Naive thymus-derived CD4-positive, alpha-beta T cell (primary cell): ENCODE data around the gene ADARB1. TPM values are rescaled to one million over a fixed set of nuclear protein-coding genes. Genes with fewer than 3 reads are reported as not detected.
A peak's percentile ranks its signal among the peaks of the same experiment; 100 is the strongest.

Experiments
- ATAC-seq: fragments of 150-1000 bp; cut with Tn5 transposase; 2 replicates; pipeline ENCODE4 v1.10.0; 2021; ENCODE audit warnings: mild to moderate bottlenecking, moderate library complexity
- CTCF ChIA-PET: fragments of 350-600 bp; sonication (Branson Sonifier 250); formaldehyde crosslinking; loops from one replicate; lab custom pipeline; 2021; ENCODE audit warnings: antibody characterized with exemption; lab: Charles Lee
- POLR2A ChIA-PET: fragments of 350-600 bp; sonication (Branson Sonifier 250); formaldehyde crosslinking; loops from one replicate; lab custom pipeline; 2021; ENCODE audit warnings: antibody characterized with exemption, inconsistent platforms; lab: Charles Lee
- DNase-seq, 9 donors: peaks; one replicate each; pipeline versions ENCODE4 v3.0.0 to v3.0.0-alpha.2; 2020 to 2022; ENCODE audit warnings: mixed read lengths in 1 of 9
- H3K27ac ChIP-seq: one replicate; pipeline ENCODE4 v1.7.0; 2013; ENCODE audit warnings: mild to moderate bottlenecking, low read depth, low read length, moderate library complexity
- H3K27me3 ChIP-seq, 2 donors: one replicate each; pipeline ENCODE4 v1.7.0; 2013; ENCODE audit warnings: low read length in 2 of 2, mild to moderate bottlenecking in 2 of 2, moderate library complexity in 2 of 2; ENCODE audit not compliant: control insufficient read depth in 2 of 2, insufficient read depth in 2 of 2
- H3K36me3 ChIP-seq, 3 experiments: 1 replicate in 2 of 3; 2 replicates in 1 of 3; pipeline ENCODE4 v1.7.0; 2013; ENCODE audit warnings: low read length in 3 of 3, mild to moderate bottlenecking in 3 of 3, moderate library complexity in 1 of 3; ENCODE audit not compliant: insufficient read depth in 3 of 3, control insufficient read depth in 2 of 3
- H3K4me1 ChIP-seq, 2 donors: one replicate each; pipeline ENCODE4 v1.7.0; 2013; ENCODE audit warnings: low read length in 2 of 2, mild to moderate bottlenecking in 2 of 2, moderate library complexity in 1 of 2; ENCODE audit not compliant: control insufficient read depth in 2 of 2, insufficient read depth in 2 of 2
- H3K4me3 ChIP-seq: 2 replicates; pipeline ENCODE4 v1.7.0; 2013; ENCODE audit warnings: mild to moderate bottlenecking, low read length
- H3K9me3 ChIP-seq, 3 experiments: 1 replicate in 2 of 3; 2 replicates in 1 of 3; pipeline ENCODE4 v1.7.0; 2013; ENCODE audit warnings: low read length in 3 of 3; ENCODE audit not compliant: control insufficient read depth in 2 of 3
- H3K27ac Mint-ChIP-seq, 9 donors: one replicate each; pipeline ENCODE4 v1.8.0; 2020 to 2022; ENCODE audit warnings: mixed read lengths in 9 of 9, mild to moderate bottlenecking in 8 of 9, moderate library complexity in 5 of 9, inconsistent platforms in 2 of 9
- H3K27me3 Mint-ChIP-seq, 5 donors: one replicate each; pipeline ENCODE4 v1.8.0; 2021 to 2022; ENCODE audit warnings: mixed read lengths in 5 of 5, mild to moderate bottlenecking in 1 of 5
- H3K36me3 Mint-ChIP-seq, 5 donors: one replicate each; pipeline ENCODE4 v1.8.0; 2020 to 2022; ENCODE audit warnings: mixed read lengths in 5 of 5, mild to moderate bottlenecking in 3 of 5, inconsistent platforms in 1 of 5
- H3K4me1 Mint-ChIP-seq, 7 donors: one replicate each; pipeline ENCODE4 v1.8.0; 2020 to 2022; ENCODE audit warnings: mixed read lengths in 7 of 7, mild to moderate bottlenecking in 3 of 7, inconsistent platforms in 1 of 7
- H3K4me3 Mint-ChIP-seq, 10 donors: one replicate each; pipeline ENCODE4 v1.8.0; 2020 to 2022; ENCODE audit warnings: mild to moderate bottlenecking in 10 of 10, mixed read lengths in 10 of 10, moderate library complexity in 6 of 10, inconsistent platforms in 2 of 10
- H3K9me3 Mint-ChIP-seq, 11 donors: one replicate each; pipeline ENCODE4 v1.8.0; 2020 to 2022; ENCODE audit warnings: mixed read lengths in 11 of 11, mild to moderate bottlenecking in 4 of 11, inconsistent platforms in 1 of 11, moderate library complexity in 1 of 11
- intact Hi-C, 2 donors: fragments of 100-400 bp; cut with micrococcal nuclease; formaldehyde crosslinking; loops; one replicate each; pipeline ENCODE4 v1.15.1; 2023
- polyA plus RNA-seq, 2 donors: library from polyadenylated mRNA; unstranded; fragments of 300-500 nt; fragmentation: Illumina TruSeq; gene quantifications; one replicate each; pipeline ENCODE4 v1.2.3, GENCODE V29; 2021
- total RNA-seq, 6 experiments: library from RNA in 5 of 6; stranded (reverse) in 5 of 6; gene quantifications; 1 replicate in 5 of 6; 2 replicates in 1 of 6; pipeline ENCODE4 v1.2.3 and lab custom pipeline; 2021 to 2026

ADARB1 gene
- total and polyA plus RNA-seq, 7 experiments from 2014 or later = 6.2 to 52.2 (median 38.4) TPM

DNA sequence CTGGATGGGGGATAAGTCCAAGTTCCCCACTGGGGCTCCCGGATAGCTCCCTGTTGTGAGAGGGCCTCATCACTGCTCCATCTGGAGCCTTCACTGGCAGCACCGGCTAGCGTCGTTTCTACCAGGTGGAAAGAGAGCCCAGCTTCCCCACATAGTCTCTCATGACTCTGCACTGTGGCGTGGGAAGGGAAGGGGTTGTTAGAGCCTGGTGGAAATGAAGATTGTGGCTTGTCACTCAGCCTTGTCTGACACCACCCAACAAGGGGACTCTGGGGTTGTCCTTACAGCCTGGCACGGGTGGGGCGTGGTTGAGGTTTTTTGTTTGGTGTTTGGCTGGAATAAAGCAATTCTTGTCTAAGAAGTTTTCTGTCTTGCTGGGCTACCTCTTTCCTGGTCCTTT, 94.6 kb downstream of the ADARB1 start:
- Mint-ChIP-seq H3K9me3 (no peaks in the 10 kb centered on the region), H3K27me3 (no peaks in the 10 kb centered on the region), H3K27ac (peak overlapping the region in 4 of 9 donors; percentile 10 to 79 (median 56)), H3K4me3 (peak overlapping the region in 4 of 10 donors; percentile 9 to 42 (median 28)), H3K4me1 (peaks cover 19 to 50% (median 34%) of the 10 kb centered on the region in 7 donors), H3K36me3 (peaks cover 0 to 22% (median 7%) of the 10 kb centered on the region in 5 donors)
- H3K4me3 ChIP-seq = no peak overlapping the region
- ChIA-PET CTCF (interaction anchor here (1.0 kb wide), 1 partner anchor 29 kb away, joined by 5 read pairs; no protein-coding TSS in a partner anchor), POLR2A (no interaction called here)
- no peak for DNase-seq
- no peaks in the 10 kb centered on the region for H3K27me3 ChIP-seq
- intact Hi-C loops = no loop called here
- H3K4me1 ChIP-seq = peaks cover 3 to 8% of the 10 kb centered on the region in 2 donors
- ATAC-seq = peak; percentile 60
- no peak overlapping the region for H3K27ac ChIP-seq
- H3K36me3 ChIP-seq = peaks cover 0 to 15% (median 0%) of the 10 kb centered on the region in 3 experiments
- H3K9me3 ChIP-seq = no peaks in the 10 kb centered on the region

GRCh38 chr21:45169682-45170081, 95.3 kb downstream of the ADARB1 start:
- Mint-ChIP-seq H3K4me1 (peaks cover 19 to 50% (median 34%) of the 10 kb centered on the region in 7 donors), H3K4me3 (peak overlapping the region in 1 of 10 donors; percentile 29), H3K27ac (peak overlapping the region in 4 of 9 donors; percentile 9 to 80 (median 28)), H3K27me3 (no peaks in the 10 kb centered on the region), H3K36me3 (peaks cover 0 to 22% (median 7%) of the 10 kb centered on the region in 5 donors), H3K9me3 (no peaks in the 10 kb centered on the region)
- ChIA-PET POLR2A (no interaction called here), CTCF (no interaction called here)
- Histone ChIP-seq H3K27ac (no peak overlapping the region), H3K9me3 (no peaks in the 10 kb centered on the region), H3K27me3 (no peaks in the 10 kb centered on the region), H3K36me3 (peaks cover 0 to 15% (median 0%) of the 10 kb centered on the region in 3 experiments), H3K4me3 (no peak overlapping the region), H3K4me1 (peaks cover 3 to 8% of the 10 kb centered on the region in 2 donors)
- DNase-seq (no peak), ATAC-seq (no peak)
- intact Hi-C loops = no loop called here

DNA sequence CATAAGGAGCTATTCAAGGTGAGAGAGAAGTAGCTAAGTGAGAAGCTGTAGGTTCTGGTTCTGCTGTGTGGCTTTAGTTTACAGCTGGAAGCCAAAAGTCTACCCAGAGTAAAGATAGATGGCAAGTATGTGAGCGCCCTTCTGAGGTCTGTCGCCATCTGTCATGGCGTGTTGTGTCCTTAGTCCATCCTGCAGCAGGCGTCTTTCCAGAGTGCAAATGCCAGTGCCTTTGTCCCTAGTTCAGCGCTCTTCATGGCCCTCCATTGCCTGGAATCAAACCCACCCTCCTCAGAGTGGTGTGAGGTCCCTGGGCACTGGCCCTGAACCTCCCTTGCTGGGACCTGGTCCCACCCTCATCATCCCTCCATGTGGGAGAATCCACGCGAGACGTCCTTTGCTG, 96.6 kb downstream of the ADARB1 start:
- Mint-ChIP-seq H3K4me3 (no peak overlapping the region), H3K27ac (peak overlapping the region in 1 of 9 donors; percentile 32), H3K4me1 (peaks cover 19 to 50% (median 34%) of the 10 kb centered on the region in 7 donors), H3K36me3 (peaks cover under 1 to 23% (median 7%) of the 10 kb centered on the region in 5 donors), H3K9me3 (no peaks in the 10 kb centered on the region), H3K27me3 (no peaks in the 10 kb centered on the region)
- H3K4me3 ChIP-seq = no peak overlapping the region
- DNase-seq = no peak
- ChIA-PET POLR2A (no interaction called here), CTCF (interaction anchor here (0.5 kb wide), 1 partner anchor 300 kb away, joined by 5 read pairs; no protein-coding TSS in a partner anchor)
- no peak for ATAC-seq
- H3K27ac ChIP-seq = no peak overlapping the region
- peaks cover 0 to 20% (median 0%) of the 10 kb centered on the region in 3 experiments for H3K36me3 ChIP-seq
- intact Hi-C loops = no loop called here
- H3K27me3 ChIP-seq = no peaks in the 10 kb centered on the region
- no peaks in the 10 kb centered on the region for H3K9me3 ChIP-seq
- H3K4me1 ChIP-seq = peaks cover 3 to 8% of the 10 kb centered on the region in 2 donors

DNA sequence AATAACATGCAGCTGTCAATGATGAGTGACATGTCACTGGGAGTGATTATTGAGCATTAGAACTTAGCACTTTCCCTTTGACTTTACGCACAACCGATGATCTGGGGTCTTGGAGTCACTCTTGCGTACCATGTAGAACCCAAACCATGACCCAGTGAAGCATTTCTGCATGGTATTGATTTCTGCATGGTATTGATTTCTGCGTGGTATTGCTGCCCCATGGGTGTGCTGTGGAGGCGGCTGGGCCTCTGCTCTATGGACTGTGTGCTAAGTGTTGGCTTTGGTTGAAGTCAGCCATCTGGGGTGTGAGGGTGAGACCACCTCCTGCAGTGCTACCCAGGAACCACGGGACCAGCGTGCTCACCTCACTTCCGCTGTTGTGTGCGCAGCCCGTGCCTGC, 98.0 kb downstream of the ADARB1 start:
- no peak for ATAC-seq
- no peaks in the 10 kb centered on the region for H3K27me3 Mint-ChIP-seq
- H3K4me3 Mint-ChIP-seq = no peak overlapping the region
- H3K36me3 Mint-ChIP-seq = peaks cover 3 to 37% (median 17%) of the 10 kb centered on the region in 5 donors
- Histone ChIP-seq H3K27ac (no peak overlapping the region), H3K27me3 (no peaks in the 10 kb centered on the region), H3K4me3 (no peak overlapping the region), H3K9me3 (no peaks in the 10 kb centered on the region), H3K4me1 (peaks cover 0 to 8% of the 10 kb centered on the region in 2 donors), H3K36me3 (peaks cover 0 to 33% (median 0%) of the 10 kb centered on the region in 3 experiments)
- DNase-seq = no peak
- intact Hi-C loops = no loop called here
- H3K27ac Mint-ChIP-seq = no peak overlapping the region
- H3K4me1 Mint-ChIP-seq = peaks cover 15 to 41% (median 29%) of the 10 kb centered on the region in 7 donors
- POLR2A ChIA-PET = no interaction called here
- CTCF ChIA-PET = no interaction called here
- no peaks in the 10 kb centered on the region for H3K9me3 Mint-ChIP-seq

- H3K4me1 Mint-ChIP-seq = peaks cover 0 to 15% (median 11%) of the 10 kb centered on the region in 7 donors
- H3K4me3 Mint-ChIP-seq = no peak overlapping the region
- H3K4me1 ChIP-seq = peaks cover 0 to 4% of the 10 kb centered on the region in 2 donors
- ChIA-PET POLR2A (no interaction called here), CTCF (no interaction called here)
- ATAC-seq (no peak), DNase-seq (no peak)
- H3K27ac ChIP-seq = no peak overlapping the region
- intact Hi-C loops = no loop called here
- no peaks in the 10 kb centered on the region for H3K9me3 ChIP-seq
- peaks cover 3 to 49% (median 24%) of the 10 kb centered on the region in 5 donors for H3K36me3 Mint-ChIP-seq
- no peak overlapping the region for H3K4me3 ChIP-seq
- no peaks in the 10 kb centered on the region for H3K27me3 Mint-ChIP-seq
- no peaks in the 10 kb centered on the region for H3K27me3 ChIP-seq
- no peaks in the 10 kb centered on the region for H3K9me3 Mint-ChIP-seq
- H3K27ac Mint-ChIP-seq = no peak overlapping the region
- peaks cover 0 to 52% (median 0%) of the 10 kb centered on the region in 3 experiments for H3K36me3 ChIP-seq
Measured at GRCh38 chr21:45175326-45176095, 101.1 kb downstream of the ADARB1 start.

- no peaks in the 10 kb centered on the region for H3K27me3 ChIP-seq
- Mint-ChIP-seq H3K4me1 (peaks cover 0 to 9% (median 5%) of the 10 kb centered on the region in 7 donors), H3K36me3 (peaks cover 3 to 50% (median 27%) of the 10 kb centered on the region in 5 donors), H3K4me3 (no peak overlapping the region), H3K27ac (peak overlapping the region in 1 of 9 donors; percentile 80), H3K27me3 (no peaks in the 10 kb centered on the region), H3K9me3 (no peaks in the 10 kb centered on the region)
- H3K4me1 ChIP-seq = no peaks in the 10 kb centered on the region
- peaks cover 0 to 58% (median 3%) of the 10 kb centered on the region in 3 experiments for H3K36me3 ChIP-seq
- H3K9me3 ChIP-seq = no peaks in the 10 kb centered on the region
- no peak overlapping the region for H3K27ac ChIP-seq
- ChIA-PET POLR2A (interaction anchor here (0.6 kb wide), 1 partner anchor 58 kb away, joined by 3 read pairs; no protein-coding TSS in a partner anchor), CTCF (no interaction called here)
- H3K4me3 ChIP-seq = no peak overlapping the region
- ATAC-seq (no peak), DNase-seq (no peak)
- intact Hi-C loops = no loop called here
Measured at GRCh38 chr21:45176141-45176540, 101.8 kb downstream of the ADARB1 start.
